Stimulated activated CD4-positive, alpha-beta T cell treated with anti-CD3 and anti-CD28 coated beads, Interleukin-15, amount 100 ng/mL, for 1 hour (primary cell): Measurements from ENCODE around the gene PIGS.
"Not testable (repeated sequence)": the region's sequence is repeated elsewhere in the genome, so short reads cannot be mapped to it uniquely, and the experiment has no call there.

Experiments used
- DNase-seq, 2 donors: peaks; one replicate each; pipeline ENCODE4 v3.0.0-alpha.2; 2020; ENCODE audit warnings: low read depth in 1 of 2, low spot score in 1 of 2

PIGS gene

DNA sequence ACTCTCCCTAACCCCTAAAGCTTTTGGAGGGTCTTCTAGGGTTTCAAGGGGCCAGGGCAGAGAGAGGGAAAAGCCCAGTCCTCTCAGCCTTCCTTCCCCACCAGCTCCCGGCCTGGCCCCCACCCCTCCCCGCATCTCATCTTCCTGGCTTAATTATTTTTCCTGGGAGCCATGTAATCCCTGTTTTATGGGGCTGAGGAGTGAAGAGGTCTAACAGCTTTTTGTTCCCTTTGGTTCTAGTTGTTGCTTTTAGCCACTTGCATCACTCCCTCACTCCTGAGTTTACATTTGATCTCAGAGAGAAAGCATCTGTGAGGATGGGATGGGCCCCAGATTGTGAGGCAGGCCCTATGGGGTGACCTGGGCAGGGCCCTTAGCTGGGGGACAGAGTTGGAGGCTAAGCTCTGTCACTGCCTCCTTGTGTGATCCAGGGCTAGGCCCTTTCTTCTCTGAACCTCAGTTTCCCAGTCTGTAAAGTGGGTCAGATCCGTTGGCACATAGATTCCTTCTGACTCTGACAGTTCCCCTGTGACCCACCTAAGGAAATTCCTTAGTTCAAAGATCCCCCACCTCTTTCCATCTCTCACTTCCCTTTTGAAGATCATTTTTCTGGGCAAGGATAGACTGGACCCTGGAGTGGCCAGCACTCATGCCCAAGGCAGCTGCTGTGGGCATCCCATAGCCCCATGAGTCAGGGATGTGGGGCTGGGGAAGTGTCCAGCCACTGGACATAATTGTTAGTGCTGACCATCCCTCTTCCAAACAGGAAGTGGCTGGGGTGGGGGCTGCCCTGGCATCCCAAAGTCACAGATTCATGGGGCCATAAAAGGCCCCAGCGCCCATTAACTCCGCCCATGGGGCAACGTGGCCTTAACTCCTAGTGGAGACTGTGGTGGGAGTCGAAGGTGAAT is 39.0 kb downstream of the PIGS start:
- no peak for DNase-seq

DNA sequence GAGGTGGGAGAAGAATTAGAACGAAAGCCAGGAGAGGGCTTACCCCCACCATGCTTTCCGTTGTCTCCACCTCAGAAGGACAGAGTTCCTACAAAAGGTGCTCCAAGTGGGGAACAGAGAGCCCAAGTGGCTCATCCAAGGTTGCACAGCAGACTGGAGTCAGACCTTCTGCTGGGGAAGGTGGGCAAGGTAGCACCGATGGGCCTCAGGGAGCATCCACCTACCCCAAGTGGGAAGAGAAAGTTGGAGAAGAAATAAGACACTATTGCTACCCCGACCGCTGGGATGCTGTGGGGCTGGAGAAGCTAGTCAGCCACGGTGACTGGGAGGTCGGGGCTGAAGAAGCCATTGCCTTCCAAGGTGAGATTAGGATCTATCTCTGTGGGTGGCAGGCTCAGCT is 40.4 kb downstream of the PIGS start:
- DNase-seq = no peak

DNA sequence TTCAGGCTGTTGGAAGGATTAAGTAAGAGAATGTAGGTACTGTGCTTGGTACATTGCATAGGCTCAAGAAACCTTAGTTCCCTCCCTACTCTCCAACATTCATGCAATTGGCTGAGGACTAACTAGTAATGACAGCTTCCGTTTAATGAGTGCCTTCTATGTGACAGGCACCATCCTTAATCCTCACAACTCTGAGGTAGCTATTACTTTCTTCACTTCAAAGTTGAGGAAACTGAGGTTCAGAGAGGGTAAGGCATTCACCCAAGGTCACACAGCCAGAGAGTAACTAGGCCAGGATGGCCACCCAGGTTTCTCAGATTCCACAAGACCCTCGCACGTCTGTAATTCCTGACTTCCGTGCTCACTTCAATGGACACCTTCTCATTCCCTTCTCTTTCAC is 41.1 kb downstream of the PIGS start:
- DNase-seq = no peak

DNA sequence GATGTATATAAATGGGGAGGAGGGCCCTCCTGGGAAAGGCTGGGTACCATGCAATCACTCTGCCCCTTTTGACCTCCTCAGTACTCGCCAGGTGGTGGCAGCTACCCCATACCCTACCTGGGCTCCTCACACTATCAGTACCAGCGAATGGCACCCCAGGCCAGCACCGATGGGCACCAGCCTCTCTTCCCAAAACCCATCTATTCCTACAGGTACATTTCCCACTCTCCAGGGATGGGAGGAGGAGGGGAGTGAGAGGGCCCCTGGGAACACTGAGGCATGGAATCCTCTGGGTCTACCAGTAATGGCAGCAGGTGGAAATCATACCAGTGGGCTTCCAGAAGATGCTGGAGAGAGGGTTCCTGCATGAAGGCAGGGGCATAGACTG is 42.3 kb downstream of the PIGS start:
- DNase-seq = no peak

DNA sequence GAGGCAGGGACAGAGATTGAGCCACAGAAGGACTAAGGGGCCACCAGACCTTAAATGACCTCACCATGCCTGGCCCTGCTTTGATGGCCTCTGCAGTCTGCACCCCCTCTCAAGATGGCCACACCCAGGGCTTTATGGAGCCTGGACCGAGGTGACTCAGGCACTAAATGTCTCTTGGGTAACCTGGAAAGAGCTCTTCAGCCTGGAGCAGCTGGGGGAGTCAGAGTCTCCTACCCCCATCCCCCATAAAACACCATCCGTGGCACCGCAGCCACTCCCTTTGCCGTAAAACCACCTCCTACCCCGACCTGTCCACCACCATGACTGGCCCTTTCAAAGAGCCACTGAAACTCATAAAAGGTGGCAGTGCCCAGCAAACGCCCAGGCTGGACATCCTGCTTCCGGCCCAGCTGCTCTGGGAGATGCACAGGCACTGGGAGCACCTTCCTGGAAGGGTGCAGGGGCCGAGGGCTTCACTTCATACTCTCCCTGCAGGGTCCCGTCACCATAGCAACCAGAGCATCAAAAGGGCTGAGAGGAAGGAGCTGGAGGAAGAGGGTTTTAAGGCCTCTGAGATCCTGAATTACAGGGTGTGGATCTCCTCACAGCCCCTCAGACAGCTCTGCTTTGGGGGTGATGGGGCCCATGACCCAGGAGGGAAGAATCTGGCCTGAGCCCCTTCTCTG is 42.9 kb downstream of the PIGS start:
- DNase-seq = no peak

DNA sequence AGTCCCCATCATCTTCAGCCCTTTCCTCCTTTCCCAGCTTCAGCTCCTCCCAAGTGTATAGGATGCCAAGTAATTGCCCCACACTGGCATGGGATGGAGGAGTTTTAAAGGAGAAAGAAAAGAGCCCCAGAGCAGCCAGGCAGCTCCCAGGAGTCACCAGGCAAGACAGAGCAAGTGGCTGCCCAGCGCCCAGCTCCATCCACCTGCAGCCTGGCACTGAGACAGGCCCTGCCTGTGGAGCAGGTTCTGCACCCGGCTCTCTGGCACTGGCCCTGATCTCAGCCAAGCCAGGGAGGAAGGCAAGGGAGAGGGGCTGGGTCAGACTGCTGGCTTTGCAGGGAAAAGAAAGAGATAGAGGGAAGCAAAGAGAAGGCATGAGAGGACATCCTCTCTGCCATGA is 43.5 kb downstream of the PIGS start:
- DNase-seq = no peak

DNA sequence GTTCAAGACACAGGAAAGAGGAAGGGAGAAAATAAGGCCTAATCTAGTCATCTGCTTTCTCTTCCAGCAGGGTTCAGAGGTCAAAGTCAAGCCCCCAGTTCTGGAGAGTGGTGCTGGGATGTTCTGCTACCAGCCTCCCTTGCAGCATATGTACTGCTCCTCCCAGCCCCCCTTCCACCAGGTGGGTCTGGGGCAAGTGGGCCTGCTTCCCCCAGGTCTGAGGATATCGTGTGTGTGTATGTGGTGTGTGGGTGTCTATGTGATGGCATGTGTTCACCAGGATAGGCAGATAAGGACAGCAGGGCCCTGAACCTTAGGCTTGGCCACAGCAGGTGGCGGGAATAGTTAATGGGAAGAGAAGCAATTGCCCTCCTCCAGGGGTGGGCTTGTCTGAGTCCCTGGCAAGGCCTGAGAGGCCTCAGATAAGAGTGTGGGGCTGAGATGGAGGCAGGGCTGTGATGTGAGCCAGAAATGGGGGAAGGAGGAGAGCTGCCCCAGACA is 44.1 kb downstream of the PIGS start:
- DNase-seq = no peak

DNA sequence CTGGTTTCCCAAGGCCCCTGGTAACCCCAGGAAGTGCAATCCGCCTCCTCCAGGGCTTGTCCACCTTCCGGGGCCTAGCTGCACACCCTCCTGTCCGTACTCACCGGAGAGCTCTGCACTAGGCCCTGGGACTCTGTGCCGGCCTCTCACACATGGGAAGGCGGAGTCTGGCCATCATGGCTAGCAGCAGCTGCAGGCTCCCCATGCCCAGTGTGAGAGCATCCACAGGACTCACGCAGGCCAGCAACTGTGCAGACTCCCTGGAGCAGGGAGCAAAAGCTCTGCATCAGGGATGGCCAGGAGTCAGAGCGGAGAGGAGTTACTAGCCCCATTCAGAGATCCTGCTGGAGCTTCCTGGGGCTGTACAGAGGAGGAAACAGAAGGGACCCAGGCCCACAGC is 44.9 kb downstream of the PIGS start:
- no peak for DNase-seq

DNA sequence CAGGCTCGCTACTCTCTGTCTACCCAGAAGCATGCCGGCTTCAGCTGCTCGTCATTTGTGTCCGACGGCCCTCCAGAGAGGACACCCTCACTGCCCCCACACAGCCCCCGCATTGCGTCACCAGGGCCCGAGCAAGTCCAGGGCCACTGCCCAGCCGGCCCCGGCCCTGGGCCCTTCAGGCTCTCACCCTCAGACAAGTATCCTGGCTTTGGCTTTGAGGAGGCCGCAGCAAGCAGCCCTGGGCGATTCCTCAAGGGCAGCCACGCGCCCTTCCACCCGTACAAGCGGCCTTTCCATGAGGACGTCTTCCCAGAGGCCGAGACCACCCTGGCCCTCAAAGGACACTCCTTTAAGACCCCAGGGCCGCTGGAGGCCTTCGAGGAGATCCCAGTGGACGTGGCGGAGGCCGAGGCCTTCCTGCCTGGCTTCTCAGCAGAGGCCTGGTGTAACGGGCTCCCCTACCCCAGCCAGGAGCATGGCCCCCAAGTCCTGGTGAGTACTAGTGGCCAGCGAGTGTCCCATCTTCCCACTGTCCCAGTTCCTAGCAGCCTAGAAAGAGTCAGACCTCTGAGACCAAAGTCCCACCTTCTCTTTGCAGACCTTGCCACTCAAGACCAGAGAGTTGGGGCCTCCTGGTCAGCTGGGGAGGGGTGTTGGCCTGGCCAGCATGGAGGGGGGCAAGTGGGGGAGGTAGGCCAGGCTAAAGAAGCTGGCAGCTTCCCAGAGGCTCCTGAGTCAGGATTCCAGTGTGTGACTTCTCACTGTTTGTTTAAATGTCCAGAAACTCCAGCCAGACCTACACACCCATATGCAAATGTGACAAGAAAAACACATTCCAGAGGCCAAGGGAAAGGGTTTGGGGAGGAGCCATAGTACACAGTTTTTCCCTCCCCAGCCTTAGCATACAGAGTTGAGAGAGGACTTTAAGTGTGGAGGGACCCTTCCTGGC is 46.6 kb downstream of the PIGS start:
- no peak for DNase-seq

DNA sequence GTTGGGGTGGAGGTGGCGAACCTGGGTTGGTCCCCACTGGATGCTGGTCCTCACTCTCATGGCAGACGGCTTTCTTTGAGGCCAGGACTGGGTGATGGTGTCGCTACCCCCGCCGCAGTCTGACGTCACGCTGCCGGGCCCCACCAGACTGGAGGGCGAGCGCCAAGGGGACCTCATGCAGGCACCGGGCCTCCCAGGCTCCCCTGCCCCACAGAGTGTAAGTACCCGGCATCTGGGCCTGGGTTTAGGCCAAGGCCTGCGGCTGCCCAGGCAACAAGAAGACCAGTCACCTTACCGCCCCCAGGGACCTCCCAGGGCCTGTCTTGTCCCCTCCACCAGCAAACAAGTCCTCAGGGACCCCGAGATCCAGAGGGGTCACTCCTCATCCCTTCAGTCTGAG is 47.4 kb downstream of the PIGS start:
- DNase-seq = no peak

DNA sequence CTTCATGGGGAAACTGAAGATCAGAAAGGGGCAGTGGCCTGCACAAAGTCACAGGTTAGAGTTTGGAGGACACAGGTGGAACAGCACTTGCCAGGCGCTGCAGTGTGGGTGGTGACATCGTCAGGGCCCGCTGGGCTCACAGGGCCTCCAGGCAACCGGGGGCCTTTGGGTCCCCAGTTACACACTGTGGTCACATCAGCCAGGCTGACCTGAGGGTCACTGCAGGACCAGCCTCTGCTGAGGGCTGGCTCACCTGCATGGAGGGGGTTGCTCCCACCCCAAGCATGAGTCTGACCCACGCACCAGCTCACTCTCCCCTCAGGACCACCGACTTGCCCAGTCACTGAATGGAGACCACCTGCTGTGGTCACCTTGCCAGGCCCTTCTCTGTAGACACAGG is 48.1 kb downstream of the PIGS start:
- DNase-seq = no peak

DNA sequence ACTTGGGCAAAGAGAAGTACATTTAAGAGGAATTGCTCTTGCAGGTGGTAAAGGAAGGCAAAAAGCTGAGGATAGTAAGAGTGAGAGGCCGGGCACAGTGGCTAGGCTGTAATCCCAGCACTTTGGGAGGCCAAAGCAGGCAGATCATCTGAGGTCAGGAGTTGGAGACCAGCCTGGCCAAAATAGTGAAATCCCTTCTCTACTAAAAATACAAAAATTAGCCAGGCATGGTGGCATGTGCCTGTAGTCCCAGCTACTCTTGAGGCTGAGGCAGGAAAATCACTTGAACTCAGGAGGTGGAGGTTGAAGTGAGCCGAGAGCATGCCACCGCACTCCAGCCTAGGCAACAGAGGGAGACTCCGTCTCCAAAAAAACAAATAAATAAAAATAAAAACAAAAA is 49.0 kb downstream of the PIGS start:
- DNase-seq = not testable (repeated sequence)

DNA sequence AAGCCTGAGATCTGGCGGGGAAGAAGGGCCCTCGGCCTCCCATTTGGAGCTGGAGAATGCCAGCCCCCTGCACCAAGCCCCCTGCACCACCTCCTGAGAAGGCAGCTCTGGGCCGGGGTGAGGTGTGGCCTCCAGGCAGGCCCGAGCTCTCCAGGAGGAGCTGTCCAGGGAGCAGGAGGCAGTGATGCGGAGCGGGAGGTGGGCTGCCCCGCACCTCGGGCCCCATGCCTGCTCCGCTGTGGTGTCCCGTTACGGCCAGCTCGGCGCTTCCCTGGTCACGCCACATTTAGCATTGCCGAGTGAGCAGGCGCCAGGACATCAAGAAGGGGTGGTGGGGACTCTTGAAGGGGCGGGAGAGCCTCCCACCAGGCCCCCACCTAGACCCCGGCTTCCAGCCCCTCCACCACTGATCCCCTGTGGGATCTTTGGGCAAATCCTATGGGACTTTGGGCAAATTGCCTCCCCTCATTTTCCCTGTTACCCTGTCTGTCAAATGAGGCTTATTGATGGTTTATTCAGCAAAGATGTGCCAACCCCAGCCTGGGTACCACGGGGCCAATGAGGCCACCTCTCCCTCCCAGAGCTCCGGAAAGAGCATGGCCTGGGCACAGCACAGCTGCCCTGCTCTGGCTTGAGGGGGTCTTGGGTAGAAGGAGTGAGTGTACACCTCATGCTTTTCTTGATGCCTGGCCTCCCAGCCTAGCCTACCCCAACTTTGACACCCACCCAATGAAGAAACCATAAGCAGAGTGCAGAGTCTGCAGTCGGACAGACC is 49.8 kb downstream of the PIGS start:
- DNase-seq = no peak

DNA sequence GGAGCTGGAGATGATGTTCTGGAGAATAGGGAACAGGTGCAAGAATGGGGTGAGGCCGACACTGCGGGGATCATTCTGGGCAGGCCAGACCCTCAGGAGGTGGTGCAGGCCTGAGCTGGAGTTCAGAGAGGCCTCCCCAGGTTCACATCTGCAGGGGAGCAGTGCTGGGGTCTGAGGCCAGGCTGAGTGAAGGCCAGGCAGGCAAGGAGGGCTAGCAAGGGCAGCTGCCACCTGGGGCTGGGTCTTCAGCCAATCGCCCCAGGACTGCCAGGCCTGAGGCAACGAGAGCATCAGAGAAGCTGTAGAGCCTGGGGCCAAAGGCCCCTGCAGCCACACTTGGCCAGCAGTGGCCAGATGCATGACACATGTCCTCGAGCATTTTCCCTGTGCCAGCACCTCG is 50.6 kb downstream of the PIGS start:
- no peak for DNase-seq

DNA sequence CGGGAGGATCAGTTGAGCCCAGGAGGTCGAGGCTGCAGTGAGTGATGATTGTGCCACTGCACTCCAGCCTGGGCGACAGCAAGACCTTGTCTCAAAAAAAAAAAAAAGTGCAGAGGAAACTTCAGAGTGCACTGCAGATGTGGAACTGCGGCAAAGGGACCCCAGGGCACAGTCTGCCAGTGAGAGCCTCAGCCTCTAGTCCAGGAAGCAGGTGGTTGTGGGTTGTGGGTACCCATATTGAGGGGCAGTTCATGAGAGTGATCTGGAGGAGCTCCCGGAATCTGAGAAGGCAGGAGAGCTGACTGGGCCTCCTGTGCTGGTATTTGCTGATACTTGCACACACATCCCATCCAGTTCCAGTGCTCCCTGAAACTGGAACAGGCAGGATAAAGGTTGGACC is 52.1 kb downstream of the PIGS start:
- no peak for DNase-seq

DNA sequence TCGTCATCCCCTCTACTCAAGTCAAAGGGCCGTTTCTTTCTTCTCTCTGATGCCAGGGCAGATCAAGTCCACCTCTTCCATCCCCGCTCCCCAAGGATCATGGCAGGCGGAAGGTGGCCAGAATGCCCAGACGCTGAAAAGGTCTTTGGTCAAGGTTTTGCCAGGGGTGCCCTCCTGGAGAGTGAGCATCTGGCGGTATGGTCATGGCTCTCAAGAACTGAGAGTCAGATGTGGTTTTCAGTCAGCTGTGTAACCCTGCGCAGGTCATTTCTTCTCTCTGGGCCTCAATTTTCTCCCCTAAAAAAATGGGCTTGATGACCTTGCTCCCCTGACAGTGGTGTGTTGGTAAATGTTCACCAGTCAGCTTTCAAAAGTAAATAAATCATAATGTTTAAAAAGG is 52.7 kb downstream of the PIGS start:
- DNase-seq = no peak

DNA sequence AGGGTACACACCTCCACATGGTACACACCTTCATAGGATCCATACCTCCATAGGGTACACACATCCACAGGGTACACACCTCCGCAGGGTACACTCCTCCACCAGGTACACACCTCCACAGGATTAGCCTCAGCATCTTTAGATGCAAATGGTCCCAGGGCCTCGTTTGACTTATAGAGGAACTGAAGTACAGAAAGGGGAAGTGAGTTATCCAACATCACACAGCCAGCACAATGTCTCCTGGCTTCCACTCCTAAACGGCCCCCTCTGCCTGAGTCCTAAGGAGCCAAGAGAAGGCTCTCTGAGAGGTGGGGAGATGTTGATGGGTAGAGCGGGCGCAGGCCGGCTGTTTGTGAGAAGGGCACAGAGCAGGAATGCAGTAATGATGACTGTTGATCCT is 53.2 kb downstream of the PIGS start:
- no peak for DNase-seq

DNA sequence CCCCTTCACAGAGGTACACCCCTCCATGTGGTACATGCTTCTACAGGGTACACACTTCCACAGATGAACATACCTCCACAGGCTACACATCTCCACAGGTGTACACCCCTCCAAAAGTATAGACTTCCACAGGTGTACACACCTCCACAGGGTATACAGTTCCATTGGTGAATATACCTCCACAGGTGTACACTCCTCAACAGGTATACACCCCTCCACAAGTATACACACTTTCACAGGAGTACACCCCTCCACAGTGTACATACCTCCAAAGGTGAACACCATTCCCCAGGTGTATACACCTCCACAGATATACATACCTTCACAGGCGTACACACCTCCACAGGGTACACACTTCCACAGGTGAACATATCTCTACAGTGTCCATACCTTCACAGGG is 55.8 kb downstream of the PIGS start:
- DNase-seq = no peak

DNA sequence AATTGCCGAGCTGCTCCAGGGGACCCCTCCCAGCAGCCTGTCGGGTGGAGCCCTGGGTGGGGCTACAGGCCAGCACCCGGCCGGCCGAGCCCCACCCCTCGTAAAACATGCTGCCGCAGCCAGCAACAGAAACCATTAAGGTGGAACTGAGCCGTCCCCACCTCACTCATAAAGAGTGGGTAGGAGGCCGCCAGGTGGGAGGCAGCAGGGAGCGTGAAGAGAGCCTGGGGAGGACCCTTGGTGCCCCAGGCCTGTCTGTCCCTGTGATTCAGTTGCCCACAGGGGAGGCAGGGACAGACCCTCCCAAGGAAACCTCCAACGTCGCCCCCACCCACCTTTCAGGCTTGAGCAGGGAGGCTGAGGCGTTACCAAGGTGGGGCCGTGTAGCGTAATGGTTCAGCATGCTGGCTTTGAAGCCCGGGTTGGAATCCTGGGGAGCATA is 56.7 kb downstream of the PIGS start:
- DNase-seq = no peak

DNA sequence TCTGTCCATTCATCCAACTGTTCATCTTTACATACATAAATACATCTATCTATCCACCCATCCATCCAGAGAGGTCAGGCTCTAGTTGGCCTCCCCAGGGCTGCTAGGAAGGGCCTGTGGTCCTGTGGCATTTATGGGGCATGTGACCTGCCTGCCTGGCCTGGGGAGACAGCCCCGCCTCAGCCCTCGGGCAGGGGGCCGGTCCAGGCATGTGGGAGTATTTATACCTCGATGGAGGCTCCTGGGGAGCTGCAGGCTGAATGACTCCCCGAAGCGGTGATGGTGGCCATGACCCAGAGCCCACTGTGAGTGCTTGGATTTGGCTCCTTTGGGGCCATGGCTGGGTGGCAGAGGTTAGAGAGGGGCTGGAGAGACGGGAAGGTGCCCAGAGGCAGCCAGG is 57.8 kb downstream of the PIGS start:
- no peak for DNase-seq
